IgD-negative memory B cell (primary cell): ENCODE data around the gene LRRC15. TPM values are rescaled to one million over a fixed set of nuclear protein-coding genes. Genes with fewer than 3 reads are reported as not detected.
A peak's percentile ranks its signal among the peaks of the same experiment; 100 is the strongest.

Source experiments
- H3K27ac Mint-ChIP-seq, 3 donors: one replicate each; pipeline ENCODE4 v1.8.0; 2020 to 2022; ENCODE audit warnings: mild to moderate bottlenecking in 3 of 3, mixed read lengths in 3 of 3, moderate library complexity in 1 of 3
- H3K27me3 Mint-ChIP-seq: one replicate; pipeline ENCODE4 v1.8.0; 2021; ENCODE audit warnings: mixed read lengths
- H3K36me3 Mint-ChIP-seq: one replicate; pipeline ENCODE4 v1.8.0; 2020; ENCODE audit warnings: mild to moderate bottlenecking, mixed read lengths
- H3K4me1 Mint-ChIP-seq, 3 donors: one replicate each; pipeline ENCODE4 v1.8.0; 2020 to 2022; ENCODE audit warnings: mixed read lengths in 3 of 3, mild to moderate bottlenecking in 1 of 3
- H3K4me3 Mint-ChIP-seq, 4 donors: one replicate each; pipeline ENCODE4 v1.8.0; 2020 to 2022; ENCODE audit warnings: mild to moderate bottlenecking in 4 of 4, mixed read lengths in 4 of 4, moderate library complexity in 3 of 4
- H3K9me3 Mint-ChIP-seq, 3 donors: one replicate each; pipeline ENCODE4 v1.8.0; 2020 to 2021; ENCODE audit warnings: mixed read lengths in 3 of 3, mild to moderate bottlenecking in 1 of 3
- polyA plus RNA-seq: library from polyadenylated mRNA; unstranded; fragments of 300-500 nt; fragmentation: Illumina TruSeq; gene quantifications from one replicate; pipeline ENCODE4 v1.2.3, GENCODE V29; 2021

Gene LRRC15
- polyA plus RNA-seq, 1 donor from 2014 or later: not detected

DNA sequence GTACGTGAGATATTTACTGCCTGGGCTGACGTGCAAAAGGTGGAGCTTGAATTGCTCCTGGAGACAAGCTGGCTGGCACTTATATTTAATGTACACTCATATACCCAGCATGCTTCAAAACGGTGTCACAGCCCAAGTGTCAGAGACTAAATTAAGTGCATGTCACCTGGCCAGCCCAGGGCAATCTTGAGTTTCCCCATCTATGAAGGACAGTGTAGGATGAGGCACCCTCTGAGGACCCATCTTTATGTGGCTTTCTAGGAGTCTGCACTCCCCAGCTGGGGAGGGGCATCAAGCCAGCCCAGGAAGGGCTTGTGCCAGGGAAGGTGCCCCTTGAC is 5.3 kb downstream of the LRRC15 start:
- peaks cover 22% of the 10 kb centered on the region for H3K27me3 Mint-ChIP-seq
- no peaks in the 10 kb centered on the region for H3K9me3 Mint-ChIP-seq
- H3K27ac Mint-ChIP-seq: no peak overlapping the region
- H3K4me1 Mint-ChIP-seq: peaks cover 0 to 2% (median 0%) of the 10 kb centered on the region in 3 donors
- H3K36me3 Mint-ChIP-seq: no peaks in the 10 kb centered on the region
- no peak overlapping the region for H3K4me3 Mint-ChIP-seq

DNA sequence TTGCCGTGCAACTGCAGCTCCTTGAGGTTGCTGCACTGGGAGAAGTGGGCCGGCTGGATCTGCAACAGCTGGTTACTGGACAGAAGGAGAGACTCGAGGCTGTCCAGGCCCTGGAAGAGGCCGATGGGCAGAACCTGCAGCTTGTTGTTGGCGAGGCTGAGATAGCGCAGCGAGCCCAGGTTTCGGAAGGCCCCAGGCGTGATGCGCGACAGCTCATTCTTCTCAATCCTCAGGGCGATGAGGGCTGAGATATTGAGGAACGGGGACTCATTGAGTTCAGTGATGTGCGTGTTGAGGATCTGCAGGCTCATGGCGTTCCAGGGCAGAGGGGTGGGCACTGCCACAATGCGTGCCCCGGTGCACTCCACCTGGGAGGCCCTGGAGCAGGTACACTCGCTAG is 9.0 kb downstream of the LRRC15 start:
- Mint-ChIP-seq H3K4me1 (no peaks in the 10 kb centered on the region), H3K27me3 (peaks cover 14% of the 10 kb centered on the region), H3K27ac (no peak overlapping the region), H3K4me3 (no peak overlapping the region), H3K9me3 (no peaks in the 10 kb centered on the region), H3K36me3 (no peaks in the 10 kb centered on the region)

DNA sequence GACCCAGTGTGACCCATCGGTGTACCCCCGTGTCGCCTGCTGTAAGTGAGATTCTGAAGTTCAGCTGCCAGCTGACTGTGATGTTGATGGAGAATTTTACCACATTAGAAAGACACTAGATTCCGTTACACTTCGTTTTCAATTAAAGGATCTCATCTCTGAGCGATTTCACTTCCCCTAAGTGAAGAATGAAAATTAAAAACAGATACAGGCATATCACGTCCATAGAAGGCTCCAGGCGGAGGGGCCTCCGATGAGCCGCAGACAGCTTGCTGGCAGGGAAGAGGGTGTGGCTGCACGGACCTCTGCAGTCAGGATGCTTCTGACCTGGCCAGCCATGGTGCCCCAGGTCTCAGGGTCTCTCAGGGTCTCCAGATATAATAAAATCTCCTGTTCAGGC is 11.9 kb downstream of the LRRC15 start:
- Mint-ChIP-seq H3K27me3 (peaks cover 14% of the 10 kb centered on the region), H3K27ac (no peak overlapping the region), H3K4me1 (no peaks in the 10 kb centered on the region), H3K9me3 (no peaks in the 10 kb centered on the region), H3K4me3 (no peak overlapping the region), H3K36me3 (no peaks in the 10 kb centered on the region)

DNA sequence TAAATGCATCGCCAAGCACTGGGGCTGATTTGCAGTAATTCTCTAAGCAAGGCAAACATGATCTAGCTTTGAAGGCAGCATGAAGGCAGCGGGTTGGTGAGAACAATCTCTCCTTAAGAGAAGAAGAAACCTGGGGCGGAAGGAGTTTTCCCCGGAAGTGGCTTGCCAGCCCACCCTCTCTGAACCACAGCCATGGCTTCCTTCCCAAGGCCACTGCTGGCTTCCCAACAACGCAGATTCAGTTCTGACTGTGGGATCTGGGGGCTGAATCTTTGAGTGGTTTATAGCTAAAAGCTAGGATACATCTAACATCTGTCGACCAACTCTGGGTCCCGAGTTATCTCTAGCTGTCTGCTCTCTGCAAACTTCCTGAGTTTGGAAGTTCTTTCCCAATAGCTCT is 14.2 kb downstream of the LRRC15 start:
- H3K27me3 Mint-ChIP-seq: peaks cover 11% of the 10 kb centered on the region
- H3K27ac Mint-ChIP-seq: no peak overlapping the region
- H3K4me3 Mint-ChIP-seq: no peak overlapping the region
- H3K4me1 Mint-ChIP-seq: no peaks in the 10 kb centered on the region
- H3K9me3 Mint-ChIP-seq: no peaks in the 10 kb centered on the region
- no peaks in the 10 kb centered on the region for H3K36me3 Mint-ChIP-seq

DNA sequence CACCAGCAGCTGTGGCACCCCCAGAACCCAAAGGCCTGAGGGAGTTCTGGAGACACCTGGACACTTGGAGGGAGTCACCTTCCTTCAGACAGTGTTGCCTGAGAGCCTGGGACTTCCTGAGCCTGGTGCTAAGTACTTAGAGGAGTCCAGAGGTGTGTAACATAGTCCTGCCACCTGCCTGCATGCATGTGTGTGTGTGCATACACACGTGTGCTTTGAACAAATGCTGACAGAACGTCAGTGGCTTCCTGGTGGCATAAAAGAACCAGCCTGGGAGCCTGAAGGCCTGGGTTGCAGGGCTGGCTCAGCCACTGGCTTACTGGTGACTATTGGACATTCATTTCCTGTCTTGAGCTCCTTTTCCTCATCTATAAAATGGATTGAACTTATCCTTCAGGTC is 15.2 kb downstream of the LRRC15 start:
- Mint-ChIP-seq H3K4me3 (no peak overlapping the region), H3K36me3 (no peaks in the 10 kb centered on the region), H3K27ac (no peak overlapping the region), H3K9me3 (no peaks in the 10 kb centered on the region), H3K4me1 (no peaks in the 10 kb centered on the region), H3K27me3 (peaks cover 8% of the 10 kb centered on the region)

DNA sequence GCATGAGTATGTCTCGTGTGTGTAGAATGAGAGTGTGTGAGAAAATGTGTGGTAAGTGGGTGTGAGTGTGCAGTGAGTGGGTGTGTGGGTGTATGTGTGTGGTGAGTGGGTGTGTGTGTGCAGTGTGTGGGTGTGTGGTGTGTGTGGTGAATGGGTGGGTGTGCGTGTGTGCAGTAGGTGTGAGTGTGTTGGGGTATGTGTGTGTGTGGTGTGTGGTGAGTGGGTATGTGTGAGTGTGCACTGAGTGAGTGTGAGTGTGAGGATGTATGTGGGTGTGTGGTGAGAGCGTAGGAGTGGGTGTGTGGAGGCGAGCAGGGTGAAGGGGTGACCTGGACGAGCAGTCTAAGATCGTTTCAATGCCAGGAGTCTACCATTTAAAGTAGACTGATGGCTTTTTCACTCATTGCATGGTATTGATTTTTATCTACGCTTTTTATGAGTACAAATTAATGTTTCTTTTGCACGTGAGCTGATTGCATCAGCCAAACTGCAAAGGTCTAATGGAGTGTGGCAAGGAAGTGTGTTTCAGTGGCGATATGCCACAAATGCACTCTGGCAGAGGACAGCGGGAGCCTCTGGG is 16.8 kb downstream of the LRRC15 start:
- Mint-ChIP-seq H3K9me3 (no peaks in the 10 kb centered on the region), H3K27ac (no peak overlapping the region), H3K4me1 (no peaks in the 10 kb centered on the region), H3K27me3 (peaks cover 2% of the 10 kb centered on the region), H3K36me3 (no peaks in the 10 kb centered on the region), H3K4me3 (no peak overlapping the region)

DNA sequence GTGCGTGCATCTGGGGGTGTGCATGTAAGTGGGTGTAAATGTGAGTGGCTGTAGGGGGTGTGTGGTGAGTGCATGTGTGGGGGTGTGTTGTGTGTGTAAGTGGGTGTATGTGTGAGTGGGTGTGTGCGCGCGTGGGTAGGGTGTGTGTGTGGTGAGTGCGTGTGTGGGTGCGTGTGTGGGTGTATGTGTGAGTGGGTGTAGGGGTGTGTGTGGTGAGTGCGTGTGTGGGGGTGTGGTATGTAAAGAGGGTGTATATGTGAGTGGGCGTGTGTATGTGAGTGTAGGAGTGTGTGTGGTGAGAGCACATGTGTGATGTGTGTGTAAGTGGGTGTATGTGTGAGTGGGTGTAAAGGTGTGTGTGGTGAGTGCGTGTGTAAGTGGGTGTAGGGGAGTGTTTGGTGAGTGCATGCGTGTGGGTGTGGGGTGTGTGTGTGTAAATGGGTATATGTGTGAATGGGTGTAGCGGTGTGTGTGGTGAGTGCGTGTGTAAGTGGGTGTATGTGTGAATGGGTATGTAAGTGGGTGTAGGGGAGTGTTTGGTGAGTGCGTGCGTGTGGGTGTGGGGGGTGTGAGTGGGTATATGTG is 17.5 kb downstream of the LRRC15 start:
- Mint-ChIP-seq H3K27me3 (peaks cover 2% of the 10 kb centered on the region), H3K4me1 (no peaks in the 10 kb centered on the region), H3K4me3 (no peak overlapping the region), H3K27ac (no peak overlapping the region), H3K9me3 (no peaks in the 10 kb centered on the region), H3K36me3 (no peaks in the 10 kb centered on the region)

DNA sequence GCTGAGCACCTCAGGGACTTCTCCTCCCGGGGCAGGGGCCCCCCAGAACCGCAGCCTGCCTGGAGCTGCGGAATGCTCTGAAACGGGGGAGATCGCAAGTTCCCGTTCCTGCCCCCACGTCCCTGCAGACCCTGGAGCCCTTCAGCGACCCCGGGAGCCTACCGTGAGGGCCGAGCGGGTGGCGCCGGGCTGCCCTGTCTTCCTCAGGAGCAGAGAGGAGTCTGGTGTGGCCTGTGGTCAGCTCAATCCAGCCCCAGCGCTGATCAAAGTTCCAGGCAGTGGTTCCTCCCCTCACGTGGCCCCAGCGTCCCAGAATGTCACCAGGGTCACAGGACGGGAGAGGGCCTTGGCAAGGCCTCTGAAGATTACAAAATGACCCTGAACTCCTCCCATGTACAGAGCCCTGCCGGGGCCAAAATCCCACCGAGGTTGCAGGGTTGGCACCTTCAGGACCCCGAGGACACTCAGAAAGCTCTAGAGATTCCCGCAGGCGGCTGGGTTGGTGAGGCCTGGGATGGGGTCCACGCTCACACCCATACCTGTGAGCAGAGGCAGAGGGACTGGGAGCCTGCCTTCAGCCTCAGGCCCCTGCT is 18.4 kb downstream of the LRRC15 start, which contains the start of gene CPN2:
CPN2 (minus strand) TSS at position 249 of the 593 bp plus-strand sequence. CDS start 8,626 bp downstream, outside the sequence.
- no peaks in the 10 kb centered on the region for H3K4me1 Mint-ChIP-seq
- no peak within 1 kb of the TSS for H3K4me3 Mint-ChIP-seq

DNA sequence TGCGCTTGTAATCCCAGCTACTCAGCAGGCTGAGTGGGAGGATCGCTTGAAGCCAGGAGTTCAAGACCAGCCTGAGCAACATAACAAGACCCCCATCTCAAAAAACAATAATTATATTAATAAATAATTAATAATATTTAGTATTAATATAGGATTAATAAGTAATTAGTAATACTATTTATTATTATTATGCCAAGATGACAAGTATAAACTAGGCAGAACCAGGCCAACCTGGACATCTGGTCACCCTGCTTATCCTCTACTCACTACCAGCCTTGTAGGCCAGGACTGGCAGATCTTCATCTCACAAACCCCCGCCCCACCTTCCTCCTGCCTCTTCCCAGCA is 18.8 kb downstream of the LRRC15 start:
- no peak overlapping the region for H3K27ac Mint-ChIP-seq

More for the DNA sequence above, 18.4 kb downstream of the LRRC15 start, which contains the start of gene CPN2:
- Mint-ChIP-seq H3K36me3 (no peaks in the 10 kb centered on the region), H3K27ac (peak within 1 kb of the TSS in 1 of 3 donors; percentile 41), H3K27me3 (no peaks in the 10 kb centered on the region), H3K9me3 (no peaks in the 10 kb centered on the region)

DNA sequence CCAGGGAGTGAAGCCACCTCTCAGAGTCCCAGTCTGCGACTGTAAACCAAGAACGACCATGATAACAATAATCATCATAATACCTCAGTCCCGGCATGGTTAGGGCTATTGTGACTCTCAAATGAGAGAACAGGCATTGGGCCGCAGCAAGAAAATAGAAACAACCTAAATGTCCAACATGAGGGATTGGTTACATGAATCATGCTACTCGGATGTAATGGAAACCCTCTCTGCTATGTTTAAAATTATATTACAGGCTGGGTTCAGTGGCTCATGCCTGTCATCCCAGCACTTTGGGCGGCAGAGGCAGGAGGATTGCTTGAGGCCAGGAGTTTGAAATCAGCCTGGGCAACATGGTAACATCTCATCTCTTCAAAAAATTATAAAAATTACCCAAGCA is 21.2 kb downstream of the LRRC15 start:
- no peak overlapping the region for H3K27ac Mint-ChIP-seq
- no peaks in the 10 kb centered on the region for H3K9me3 Mint-ChIP-seq
- peaks cover 5% of the 10 kb centered on the region for H3K27me3 Mint-ChIP-seq

More for the DNA sequence above, 18.8 kb downstream of the LRRC15 start:
- no peaks in the 10 kb centered on the region for H3K36me3 Mint-ChIP-seq
- no peaks in the 10 kb centered on the region for H3K27me3 Mint-ChIP-seq
- H3K4me1 Mint-ChIP-seq: no peaks in the 10 kb centered on the region
- no peak overlapping the region for H3K4me3 Mint-ChIP-seq
- no peaks in the 10 kb centered on the region for H3K9me3 Mint-ChIP-seq

DNA sequence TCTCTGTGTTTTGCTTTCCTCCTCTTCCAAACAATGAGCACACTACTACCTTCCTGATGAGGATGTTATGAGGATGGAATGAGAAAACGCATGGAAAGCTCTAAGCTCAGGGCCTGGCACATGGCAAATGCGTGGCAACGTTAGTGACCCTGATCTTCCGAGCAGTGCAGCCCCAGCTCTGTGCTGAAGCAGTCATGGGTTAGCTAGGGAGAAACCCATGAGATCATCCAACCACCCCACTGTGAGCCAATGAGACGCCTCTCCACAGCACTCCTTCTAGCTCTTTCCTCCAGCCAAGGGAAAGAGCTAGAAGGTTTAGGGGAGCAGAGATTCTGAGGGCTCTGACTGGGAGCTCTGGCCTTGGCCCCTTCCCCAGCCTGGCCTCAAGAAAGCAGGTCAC is 22.9 kb downstream of the LRRC15 start:
- Mint-ChIP-seq H3K36me3 (no peaks in the 10 kb centered on the region), H3K27ac (no peak overlapping the region), H3K27me3 (peaks cover 9% of the 10 kb centered on the region), H3K4me1 (peaks cover 0 to 3% (median 0%) of the 10 kb centered on the region in 3 donors), H3K9me3 (no peaks in the 10 kb centered on the region), H3K4me3 (no peak overlapping the region)

More for the DNA sequence above, 21.2 kb downstream of the LRRC15 start:
- Mint-ChIP-seq H3K36me3 (no peaks in the 10 kb centered on the region), H3K4me3 (peak overlapping the region in 1 of 4 donors; percentile 52), H3K4me1 (peaks cover 0 to 3% (median 0%) of the 10 kb centered on the region in 3 donors)

DNA sequence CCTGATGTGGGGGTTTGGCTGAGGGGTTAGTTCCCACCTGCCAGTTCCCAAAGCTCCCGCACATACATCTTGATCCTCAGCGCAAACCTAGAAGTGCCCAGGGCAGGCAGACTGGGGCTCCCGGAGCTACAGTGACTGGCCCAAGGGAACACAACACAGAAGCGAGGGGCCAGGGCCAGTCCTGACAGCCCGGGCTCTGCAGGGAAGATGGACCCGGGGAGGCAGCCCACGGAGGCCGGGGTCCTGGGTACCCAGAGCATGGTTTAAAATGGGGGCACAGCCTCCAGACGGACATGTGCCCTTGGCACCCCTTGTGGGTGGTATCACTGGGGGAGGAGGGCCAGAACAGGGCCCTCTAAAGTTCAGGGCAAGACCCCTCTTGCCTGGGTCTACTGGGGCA is 23.5 kb downstream of the LRRC15 start:
- H3K36me3 Mint-ChIP-seq: no peaks in the 10 kb centered on the region
- H3K4me3 Mint-ChIP-seq: no peak overlapping the region
- peaks cover 13% of the 10 kb centered on the region for H3K27me3 Mint-ChIP-seq
- peaks cover 0 to 3% (median 0%) of the 10 kb centered on the region in 3 donors for H3K4me1 Mint-ChIP-seq
- no peak overlapping the region for H3K27ac Mint-ChIP-seq
- no peaks in the 10 kb centered on the region for H3K9me3 Mint-ChIP-seq

DNA sequence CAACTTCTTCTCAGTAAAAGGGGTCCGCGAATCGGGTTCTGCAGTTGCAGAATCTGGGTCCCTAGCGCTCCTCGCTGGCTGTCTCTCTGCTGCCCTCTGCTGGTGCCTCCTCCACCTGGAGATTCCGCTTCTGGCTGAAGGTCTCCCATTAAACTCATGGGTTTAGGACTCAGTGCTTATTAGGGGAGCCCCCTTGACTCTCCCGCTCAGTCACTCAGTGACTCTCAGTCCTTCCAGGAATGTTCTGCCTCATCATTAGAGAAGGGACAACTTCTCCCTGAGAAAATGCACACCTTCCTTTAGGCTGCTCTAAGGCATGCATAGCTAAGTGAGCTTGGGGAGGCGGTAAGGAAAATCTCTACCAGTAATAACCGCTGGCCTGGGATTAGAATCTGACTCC is 25.5 kb downstream of the LRRC15 start:
- Mint-ChIP-seq H3K27ac (peak overlapping the region in 1 of 3 donors; percentile 39), H3K36me3 (no peaks in the 10 kb centered on the region), H3K4me1 (peaks cover 0 to 3% (median 0%) of the 10 kb centered on the region in 3 donors), H3K27me3 (peaks cover 15% of the 10 kb centered on the region), H3K9me3 (no peaks in the 10 kb centered on the region), H3K4me3 (no peak overlapping the region)

DNA sequence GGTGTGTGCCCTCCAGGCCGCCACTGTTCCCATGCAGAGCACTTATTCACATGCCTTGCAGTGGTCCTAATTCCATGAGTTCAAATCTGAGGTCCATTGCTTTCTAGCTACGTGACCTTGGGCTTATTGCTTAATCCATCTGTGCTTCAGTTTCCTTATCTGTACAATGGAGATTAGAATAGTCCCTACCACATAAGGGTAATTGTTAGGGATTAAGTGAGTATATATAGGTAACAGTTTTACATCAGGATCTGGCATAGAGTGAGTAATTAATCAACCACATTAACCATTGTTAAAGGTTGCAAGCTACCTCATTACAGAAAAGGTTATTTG is 26.0 kb downstream of the LRRC15 start:
- Mint-ChIP-seq H3K27me3 (peaks cover 15% of the 10 kb centered on the region), H3K4me3 (no peak overlapping the region), H3K36me3 (no peaks in the 10 kb centered on the region), H3K4me1 (peaks cover 0 to 3% (median 0%) of the 10 kb centered on the region in 3 donors), H3K27ac (no peak overlapping the region), H3K9me3 (no peaks in the 10 kb centered on the region)

DNA sequence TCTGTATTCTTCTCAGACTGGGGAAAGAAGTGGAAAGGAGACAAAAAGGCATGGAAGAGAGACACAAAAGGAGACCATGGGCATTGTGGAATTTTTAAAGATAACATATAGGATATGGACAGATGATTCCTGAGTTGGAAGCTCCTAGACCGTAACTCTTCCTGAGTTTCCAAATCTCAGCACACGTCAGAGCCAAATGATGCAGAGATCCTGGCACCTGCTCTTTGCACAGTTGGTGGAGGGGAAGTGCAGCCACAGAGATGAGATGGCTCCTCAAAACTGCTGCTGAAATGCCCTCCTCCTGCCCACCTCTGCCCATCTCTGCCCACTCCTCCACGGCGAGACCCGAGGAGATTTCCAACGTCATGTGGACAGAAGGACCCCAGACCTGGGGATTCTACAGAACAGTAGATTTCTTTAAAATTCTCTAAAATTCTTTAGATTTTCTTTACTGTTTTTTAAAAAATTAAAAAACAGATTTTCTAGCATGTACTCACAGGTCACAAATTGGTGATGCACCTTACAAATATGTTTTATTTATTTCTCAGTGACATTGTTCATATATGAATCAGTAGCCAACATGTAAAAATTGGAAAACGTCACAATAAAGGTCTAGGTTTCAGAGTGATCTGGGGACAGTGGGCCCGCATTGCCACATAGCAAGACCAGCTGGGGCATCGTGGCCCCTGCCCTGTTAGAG is 26.5 kb downstream of the LRRC15 start:
- H3K36me3 Mint-ChIP-seq: no peaks in the 10 kb centered on the region
- H3K4me1 Mint-ChIP-seq: peaks cover 0 to 3% (median 0%) of the 10 kb centered on the region in 3 donors

More for the DNA sequence above, 26.5 kb downstream of the LRRC15 start:
- Mint-ChIP-seq H3K27me3 (peaks cover 15% of the 10 kb centered on the region), H3K27ac (peak overlapping the region in 1 of 3 donors; percentile 5), H3K9me3 (no peaks in the 10 kb centered on the region), H3K4me3 (no peak overlapping the region)
